ENCODE data around the gene ARPC2. TPM values are rescaled to one million over a fixed set of nuclear protein-coding genes. Genes with fewer than 3 reads are reported as not detected.
A peak's percentile ranks its signal among the peaks of the same experiment; 100 is the strongest.

The ARPC2 gene
- total and polyA plus RNA-seq, 2 of the 13 experiments (the other 11 are each of a cell fraction or from before 2014, with no cell fraction given) = 168 to 303 TPM

- TF ChIP-seq, protein P1, sequence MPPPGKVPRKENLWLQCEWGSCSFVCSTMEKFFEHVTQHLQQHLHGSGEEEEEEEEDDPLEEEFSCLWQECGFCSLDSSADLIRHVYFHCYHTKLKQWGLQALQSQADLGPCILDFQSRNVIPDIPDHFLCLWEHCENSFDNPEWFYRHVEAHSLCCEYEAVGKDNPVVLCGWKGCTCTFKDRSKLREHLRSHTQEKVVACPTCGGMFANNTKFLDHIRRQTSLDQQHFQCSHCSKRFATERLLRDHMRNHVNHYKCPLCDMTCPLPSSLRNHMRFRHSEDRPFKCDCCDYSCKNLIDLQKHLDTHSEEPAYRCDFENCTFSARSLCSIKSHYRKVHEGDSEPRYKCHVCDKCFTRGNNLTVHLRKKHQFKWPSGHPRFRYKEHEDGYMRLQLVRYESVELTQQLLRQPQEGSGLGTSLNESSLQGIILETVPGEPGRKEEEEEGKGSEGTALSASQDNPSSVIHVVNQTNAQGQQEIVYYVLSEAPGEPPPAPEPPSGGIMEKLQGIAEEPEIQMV (CRISPR knock-in tag; IDR thresholded peaks at IDR 0.05; ENCODE audit: low read depth) = 0 out of 2 replicates have a peak, but pooled peaks have one; percentile 42
- TF ChIP-seq ZNF317 (CRISPR knock-in tag; IDR thresholded peaks at IDR 0.05) = no peak
- no peak for TF ChIP-seq ZNF644 (CRISPR knock-in tag; IDR thresholded peaks at IDR 0.05; ENCODE audit: low read depth)
- no peak for TF ChIP-seq NFRKB (IDR thresholded peaks at IDR 0.05)
- TF ChIP-seq NKX3-1 (CRISPR knock-in tag; IDR thresholded peaks at IDR 0.05) = no peak
- TF ChIP-seq GTF3A (CRISPR knock-in tag; conservative IDR thresholded peaks at IDR 0.05) = 0 out of 2 replicates have a peak, but pooled peaks have one; percentile 26
- TF ChIP-seq NCOR1 (IDR thresholded peaks at IDR 0.05; ENCODE audit: borderline replicate concordance, low read length) = no peak
- no peak for TF ChIP-seq ZNF792 (CRISPR knock-in tag; IDR thresholded peaks at IDR 0.05)
- no peak for TF ChIP-seq ZNF75D (CRISPR knock-in tag; IDR thresholded peaks at IDR 0.05; ENCODE audit: borderline replicate concordance)
- peak; percentile 22; the same call in 1 of the 2 replicates for TF ChIP-seq ZNF691 (CRISPR knock-in tag; IDR thresholded peaks at IDR 0.05; ENCODE audit: borderline replicate concordance, low read depth)
- TF ChIP-seq NFE2L1 (CRISPR knock-in tag; IDR thresholded peaks at IDR 0.05; ENCODE audit: borderline replicate concordance) = no peak
- no peak for TF ChIP-seq CREM (IDR thresholded peaks at IDR 0.05)
- TF ChIP-seq CREM (CRISPR knock-in tag; IDR thresholded peaks at IDR 0.05) = no peak
- TF ChIP-seq HMGA1 (CRISPR knock-in tag; conservative IDR thresholded peaks at IDR 0.05) = no peak
- no peak for TF ChIP-seq EHMT2 (IDR thresholded peaks at IDR 0.05; ENCODE audit: borderline replicate concordance, low read depth, low read length)
- TF ChIP-seq NPAS2 (CRISPR knock-in tag; IDR thresholded peaks at IDR 0.05; ENCODE audit: borderline replicate concordance) = no peak
- TF ChIP-seq BCL6 (CRISPR knock-in tag; IDR thresholded peaks at IDR 0.05) = no peak
- no peak for TF ChIP-seq GPN1 (CRISPR knock-in tag; IDR thresholded peaks at IDR 0.05; ENCODE audit: borderline replicate concordance)
- 0 out of 2 replicates have a peak, but pooled peaks have one; percentile 13 for TF ChIP-seq ZBED4 (CRISPR knock-in tag; IDR thresholded peaks at IDR 0.05; ENCODE audit: borderline replicate concordance)
- no peak for TF ChIP-seq ERF (CRISPR knock-in tag; IDR thresholded peaks at IDR 0.05)
Observed at GRCh38 chr2:218271865-218272530, 55.0 kb downstream of the ARPC2 start (continued).
